Prostate gland (tissue), 2 donors: ENCODE measurements around the gene CCDC97. TPM values are rescaled to one million over a fixed set of nuclear protein-coding genes. Genes with fewer than 3 reads are reported as not detected.
A peak's percentile ranks its signal among the peaks of the same experiment; 100 is the strongest.

Source experiments
- DNase-seq: peaks from one replicate; pipeline ENCODE4 v3.0.0-alpha.2; 2019; ENCODE audit warnings: low spot score
- H3K27ac ChIP-seq, 2 donors: fragments of 200-600 bp; sonication (generic); 2 replicates each; pipeline ENCODE4 v1.5.1; 2017 to 2019
- H3K27me3 ChIP-seq: fragments of 200-600 bp; sonication (generic); replicated peaks from 2 replicates; pipeline ENCODE4 v1.5.1; 2019; ENCODE audit not compliant: insufficient read depth
- H3K36me3 ChIP-seq, 2 donors: fragments of 200-600 bp; sonication (generic); 1 replicate in 1 of 2; 2 replicates in 1 of 2; pipeline versions ENCODE4 v1.5.1 to v1.8.1; 2017 to 2019
- H3K4me1 ChIP-seq: fragments of 200-600 bp; sonication (generic); replicated peaks from 2 replicates; pipeline ENCODE4 v1.5.1; 2019
- H3K4me3 ChIP-seq, 2 donors: fragments of 200-600 bp; sonication (generic); 2 replicates each; pipeline ENCODE4 v1.5.1; 2017 to 2019
- H3K9me3 ChIP-seq: fragments of 200-600 bp; sonication (generic); 2 replicates; pipeline ENCODE4 v1.5.1; 2017
- POLR2A ChIP-seq: fragments of 450-650 bp; IDR thresholded peaks from one replicate; pipeline ENCODE4 v1.6.1; 2016; ENCODE audit warnings: antibody characterized with exemption, mild to moderate bottlenecking
- POLR2AphosphoS5 ChIP-seq: sonication (generic); formaldehyde crosslinking; IDR thresholded peaks from one replicate; pipeline ENCODE4 v1.6.1; 2017; ENCODE audit warnings: antibody characterized with exemption
- whole genome bisulfite sequencing: methylation state at CpG from one replicate; pipeline ENCODE4 v1.1.5; 2018; 5-methylcytosine and 5-hydroxymethylcytosine counted together
- intact Hi-C: fragments of 100-400 bp; cut with DNase I; formaldehyde crosslinking; loops from one replicate; pipeline ENCODE4 v1.14.2; 2022
- total RNA-seq, 2 donors: library from RNA; depleted of rRNA; stranded (reverse); fragments of >200 nt; gene quantifications; one replicate each; pipeline ENCODE4 v1.1.0, GENCODE V29; 2016
- TF ChIP-seq, protein P1 (sequence below), 4 experiments: fragments of 200-600 bp in 2 of 4; fragments of 450-650 bp in 2 of 4; sonication (generic) in 2 of 4; IDR thresholded peaks; 1 replicate in 3 of 4; 2 replicates in 1 of 4; pipeline ENCODE4 v1.5.1; 2016 to 2019; ENCODE audit warnings: antibody characterized with exemption in 4 of 4, mild to moderate bottlenecking in 2 of 4, moderate library complexity in 2 of 4

Gene CCDC97
- total RNA-seq: 10 to 100 TPM; 21.0 to 34.4 TPM

DNA sequence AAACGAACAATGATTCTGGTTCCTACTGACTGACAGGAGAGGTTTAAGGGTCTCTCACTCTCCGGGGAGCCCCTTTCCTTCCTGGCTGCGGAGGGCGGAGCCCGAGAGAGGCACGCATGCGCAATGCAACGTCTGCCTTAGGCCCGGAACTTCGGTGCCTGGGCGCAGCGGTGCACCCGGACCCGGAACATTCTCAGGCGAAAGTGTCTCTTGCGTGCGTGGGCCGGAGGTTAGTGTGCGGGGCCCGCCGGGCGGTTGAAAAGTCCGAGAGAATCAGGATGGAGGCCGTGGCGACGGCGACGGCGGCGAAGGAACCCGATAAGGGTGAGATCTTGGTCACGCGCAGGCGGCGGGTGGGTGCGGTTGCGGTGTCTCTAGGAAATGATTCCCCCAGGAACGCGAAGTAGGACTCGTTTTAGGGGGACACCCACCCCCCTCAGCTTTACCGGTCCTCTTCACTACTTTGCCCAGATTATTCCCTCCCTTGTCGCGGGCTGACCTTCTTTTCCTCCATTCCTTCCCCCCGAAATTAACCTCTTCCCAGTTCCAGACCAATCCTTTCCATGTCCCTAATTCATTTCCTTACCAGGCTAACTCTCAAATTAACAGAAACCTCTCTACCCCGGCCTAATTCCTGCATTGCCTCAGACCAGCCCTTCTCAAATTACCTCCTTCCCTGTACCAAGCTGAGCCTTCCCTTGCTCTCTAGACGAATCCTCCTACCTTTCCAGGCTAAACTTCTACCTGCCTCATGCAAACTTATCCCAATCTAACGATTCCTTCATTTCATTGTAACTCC lies at the start of gene CCDC97:
TSS of gene CCDC97 (plus strand) at position 140 of the 799 bp plus-strand sequence. CDS start at position 279, 139 bp downstream.
- under 1% methylated on average over 31 of the region's 47 CpGs for WGBS
- peak; percentile 82 for DNase-seq
- TF ChIP-seq, protein P1, sequence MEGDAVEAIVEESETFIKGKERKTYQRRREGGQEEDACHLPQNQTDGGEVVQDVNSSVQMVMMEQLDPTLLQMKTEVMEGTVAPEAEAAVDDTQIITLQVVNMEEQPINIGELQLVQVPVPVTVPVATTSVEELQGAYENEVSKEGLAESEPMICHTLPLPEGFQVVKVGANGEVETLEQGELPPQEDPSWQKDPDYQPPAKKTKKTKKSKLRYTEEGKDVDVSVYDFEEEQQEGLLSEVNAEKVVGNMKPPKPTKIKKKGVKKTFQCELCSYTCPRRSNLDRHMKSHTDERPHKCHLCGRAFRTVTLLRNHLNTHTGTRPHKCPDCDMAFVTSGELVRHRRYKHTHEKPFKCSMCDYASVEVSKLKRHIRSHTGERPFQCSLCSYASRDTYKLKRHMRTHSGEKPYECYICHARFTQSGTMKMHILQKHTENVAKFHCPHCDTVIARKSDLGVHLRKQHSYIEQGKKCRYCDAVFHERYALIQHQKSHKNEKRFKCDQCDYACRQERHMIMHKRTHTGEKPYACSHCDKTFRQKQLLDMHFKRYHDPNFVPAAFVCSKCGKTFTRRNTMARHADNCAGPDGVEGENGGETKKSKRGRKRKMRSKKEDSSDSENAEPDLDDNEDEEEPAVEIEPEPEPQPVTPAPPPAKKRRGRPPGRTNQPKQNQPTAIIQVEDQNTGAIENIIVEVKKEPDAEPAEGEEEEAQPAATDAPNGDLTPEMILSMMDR (IDR thresholded peaks at IDR 0.05): peak in 2 of 4 experiments; percentile 12 to 16
- TF ChIP-seq POLR2A (peak; percentile 73), POLR2AphosphoS5 (peak; percentile 90)
- Histone ChIP-seq H3K36me3 (peaks cover 8 to 20% of the 10 kb centered on the region in 2 donors), H3K9me3 (no peaks in the 10 kb centered on the region), H3K27me3 (no peaks in the 10 kb centered on the region), H3K4me3 (peak within 1 kb of the TSS; percentile 59 to 78), H3K27ac (peak within 1 kb of the TSS; percentile 95 to 96), H3K4me1 (peaks cover 14% of the 10 kb centered on the region)
- intact Hi-C loops: no loop called here

DNA sequence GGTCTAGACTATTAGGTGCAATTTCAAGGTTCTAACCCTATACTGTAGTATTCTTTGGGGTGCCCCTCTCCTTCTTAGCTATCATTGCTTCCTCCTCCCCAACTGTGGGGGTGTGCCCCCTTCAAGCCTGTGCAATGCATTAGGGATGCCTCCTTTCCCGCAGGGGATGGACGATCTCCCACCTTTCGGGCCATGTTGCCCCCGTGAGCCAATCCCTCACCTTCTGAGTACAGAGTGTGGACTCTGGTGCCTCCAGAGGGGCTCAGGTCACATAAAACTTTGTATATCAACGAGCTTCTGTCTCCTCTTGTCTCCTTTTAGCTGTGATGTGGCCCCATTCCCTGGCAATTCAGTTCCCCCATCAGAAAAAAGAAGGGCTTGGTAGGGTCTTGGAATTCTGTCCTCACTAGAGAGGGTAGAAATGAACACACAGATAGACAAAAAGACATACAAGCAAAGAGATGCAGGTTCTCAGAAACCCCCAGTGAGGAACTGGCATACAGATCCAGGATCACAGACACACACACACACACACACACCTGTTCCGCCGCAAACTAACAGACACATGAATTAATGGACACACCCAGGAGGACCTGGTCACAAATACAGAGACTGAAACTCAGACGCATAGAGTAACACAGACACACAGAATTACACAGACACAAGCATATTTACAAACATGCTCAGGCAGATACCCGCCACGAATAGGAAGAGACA lies 48.3 kb upstream of the CCDC97 start:
- peak overlapping the region; percentile 53 to 56 for H3K4me3 ChIP-seq

DNA sequence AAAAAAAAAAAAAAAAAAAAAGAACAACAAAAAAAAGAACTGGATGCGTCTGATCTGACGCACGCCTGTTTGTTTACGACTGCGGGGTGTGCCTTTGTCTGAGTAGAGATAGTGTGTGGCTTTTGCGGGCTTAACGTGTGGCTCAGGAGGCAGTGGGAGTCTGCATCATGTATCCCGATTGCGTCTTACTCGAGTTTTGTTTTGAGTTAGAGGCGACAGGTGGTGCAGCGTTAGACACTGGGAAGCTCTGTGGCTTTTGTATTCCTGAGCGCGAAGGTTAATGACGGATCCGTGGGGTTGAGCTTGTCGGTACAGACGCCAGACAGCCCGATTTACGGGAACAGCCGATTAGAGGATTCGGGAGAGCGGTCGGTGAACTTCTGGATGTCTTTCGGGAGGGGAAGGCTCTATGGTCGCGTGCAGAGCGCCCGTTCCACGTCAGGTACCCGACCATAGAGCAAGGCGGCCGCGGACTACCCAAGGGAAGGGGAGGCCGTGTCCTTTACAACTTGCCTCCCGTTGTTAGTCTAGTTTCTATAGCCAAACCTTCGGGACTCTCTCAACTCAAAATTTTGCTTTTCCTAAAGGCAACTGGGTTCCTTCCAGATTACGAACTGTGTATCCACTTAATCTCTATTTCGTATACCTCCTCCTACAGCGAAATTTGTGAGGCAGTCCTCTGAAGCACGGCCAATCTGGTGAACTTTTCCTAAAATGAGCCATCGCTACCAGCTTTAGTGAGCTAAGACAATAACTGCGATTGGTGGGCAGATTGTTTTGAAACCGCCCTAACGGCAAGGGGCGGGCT lies 46.7 kb upstream of the CCDC97 start:
- no peaks in the 10 kb centered on the region for H3K27me3 ChIP-seq
- H3K27ac ChIP-seq: peak overlapping the region; percentile 94 to 98
- intact Hi-C loops: loop anchor here (2.0 kb wide), 1 partner anchor 36 kb away; no protein-coding TSS in a partner anchor
- peaks cover 0 to 2% of the 10 kb centered on the region in 2 donors for H3K36me3 ChIP-seq
- H3K9me3 ChIP-seq: no peaks in the 10 kb centered on the region
- DNase-seq: peak; percentile 68
- WGBS: under 1% methylated on average over 46 of the region's 46 CpGs
- H3K4me3 ChIP-seq: peak overlapping the region; percentile 53 to 56
- peaks cover 19% of the 10 kb centered on the region for H3K4me1 ChIP-seq
- TF ChIP-seq POLR2AphosphoS5: peak; percentile 99
- TF ChIP-seq, protein P1 (IDR thresholded peaks at IDR 0.05): peak in 2 of 4 experiments; percentile 3 to 23
- peak; percentile 98 for TF ChIP-seq POLR2A

More for the DNA sequence above, 48.3 kb upstream of the CCDC97 start:
- peak overlapping the region; percentile 94 to 98 for H3K27ac ChIP-seq
- H3K36me3 ChIP-seq: peaks cover 0 to 2% of the 10 kb centered on the region in 2 donors
- 55% methylated on average over 10 of the region's 10 CpGs for WGBS
- no peaks in the 10 kb centered on the region for H3K9me3 ChIP-seq
- H3K4me1 ChIP-seq: peaks cover 7% of the 10 kb centered on the region
- intact Hi-C loops: loop anchor here (2.0 kb wide), 2 partner anchors 35 to 57 kb away; no protein-coding TSS in a partner anchor
- H3K27me3 ChIP-seq: no peaks in the 10 kb centered on the region
- DNase-seq: no peak
- TF ChIP-seq, protein P1 (IDR thresholded peaks at IDR 0.05): no peak
- TF ChIP-seq POLR2AphosphoS5: no peak
- TF ChIP-seq POLR2A: no peak

GRCh38 chr19:41263850-41264580 lies 46.0 kb upstream of the CCDC97 start, which contains the start of gene HNRNPUL1:
Gene HNRNPUL1, plus strand, starts transcription at chr19:41264372. Its CDS starts 132 bp downstream, at chr19:41264504.
- TF ChIP-seq POLR2A (peak; percentile 42), POLR2AphosphoS5 (peak; percentile 80)
- TF ChIP-seq, protein P1 (IDR thresholded peaks at IDR 0.05): peak in 2 of 4 experiments; percentile 2 to 48
- DNase-seq: peak; percentile 100
- WGBS: 0% methylated on average over 55 of the region's 55 CpGs
- no peaks in the 10 kb centered on the region for H3K9me3 ChIP-seq
- H3K27me3 ChIP-seq: no peaks in the 10 kb centered on the region
- peaks cover 0 to 1% of the 10 kb centered on the region in 2 donors for H3K36me3 ChIP-seq
- peak within 1 kb of the TSS; percentile 95 to 97 for H3K4me3 ChIP-seq
- peak within 1 kb of the TSS; percentile 99 to 100 for H3K27ac ChIP-seq
- H3K4me1 ChIP-seq: peaks cover 19% of the 10 kb centered on the region
- intact Hi-C loops: loop anchor here (2.0 kb wide), 2 partner anchors 37 to 45 kb away; no protein-coding TSS in a partner anchor
